HL-60 (cell line): ENCODE measurements around the gene CALN1.
"Not testable (repeated sequence)": the region's sequence is repeated elsewhere in the genome, so short reads cannot be mapped to it uniquely, and the experiment has no call there.

Experiments used
- DNase-seq, 2 experiments: peaks; one replicate each; pipeline ENCODE4 v3.0.0-alpha.2; 2010 to 2020; ENCODE audit warnings: low read depth in 1 of 2, low spot score in 1 of 2
- H3K27ac ChIP-seq: fragments of 250-450 bp; sonication (Bioruptor Pico); replicated peaks from 2 replicates; pipeline ENCODE4 v1.5.1; 2020; ENCODE audit warnings: mild to moderate bottlenecking, moderate library complexity
- H3K27me3 ChIP-seq: fragments of 250-450 bp; sonication (Bioruptor Pico); 2 replicates; pipeline ENCODE4 v1.5.1; 2021; ENCODE audit warnings: mild to moderate bottlenecking, moderate library complexity; ENCODE audit not compliant: insufficient read depth, poor library complexity, severe bottlenecking
- H3K4me3 ChIP-seq: replicated peaks from 2 replicates; pipeline ENCODE4 v1.5.1; 2011; ENCODE audit warnings: mild to moderate bottlenecking, control low read depth, low read length; ENCODE audit not compliant: insufficient read depth
- GABPA ChIP-seq: IDR thresholded peaks from 2 replicates; pipeline ENCODE4 v1.6.1; 2012; ENCODE audit warnings: low read depth
- POLR2AphosphoS5 ChIP-seq: IDR thresholded peaks from 2 replicates; pipeline ENCODE4 v1.6.1; 2012; ENCODE audit warnings: low read depth
- REST ChIP-seq: IDR thresholded peaks from 2 replicates; pipeline ENCODE4 v1.6.1; 2012; ENCODE audit warnings: low read depth; ENCODE audit not compliant: insufficient replicate concordance
- SPI1 ChIP-seq: IDR thresholded peaks from 2 replicates; pipeline ENCODE4 v1.6.1; 2012; ENCODE audit warnings: low read depth, mild to moderate bottlenecking, borderline replicate concordance
- TF ChIP-seq, protein P1 (sequence below): IDR thresholded peaks from one replicate; pipeline ENCODE4 v1.5.1; 2011; ENCODE audit warnings: low read length, control low read depth, inconsistent platforms; ENCODE audit not compliant: insufficient read depth

CALN1 gene

GRCh38 chr7:72213769-72214168 is 198.4 kb downstream of the CALN1 start:
- Histone ChIP-seq H3K27ac (no peak overlapping the region), H3K27me3 (no peaks in the 10 kb centered on the region), H3K4me3 (no peak overlapping the region)
- DNase-seq, result no peak
- no peak for TF ChIP-seq REST
- TF ChIP-seq GABPA, result no peak
- TF ChIP-seq POLR2AphosphoS5, result no peak
- TF ChIP-seq, protein P1, sequence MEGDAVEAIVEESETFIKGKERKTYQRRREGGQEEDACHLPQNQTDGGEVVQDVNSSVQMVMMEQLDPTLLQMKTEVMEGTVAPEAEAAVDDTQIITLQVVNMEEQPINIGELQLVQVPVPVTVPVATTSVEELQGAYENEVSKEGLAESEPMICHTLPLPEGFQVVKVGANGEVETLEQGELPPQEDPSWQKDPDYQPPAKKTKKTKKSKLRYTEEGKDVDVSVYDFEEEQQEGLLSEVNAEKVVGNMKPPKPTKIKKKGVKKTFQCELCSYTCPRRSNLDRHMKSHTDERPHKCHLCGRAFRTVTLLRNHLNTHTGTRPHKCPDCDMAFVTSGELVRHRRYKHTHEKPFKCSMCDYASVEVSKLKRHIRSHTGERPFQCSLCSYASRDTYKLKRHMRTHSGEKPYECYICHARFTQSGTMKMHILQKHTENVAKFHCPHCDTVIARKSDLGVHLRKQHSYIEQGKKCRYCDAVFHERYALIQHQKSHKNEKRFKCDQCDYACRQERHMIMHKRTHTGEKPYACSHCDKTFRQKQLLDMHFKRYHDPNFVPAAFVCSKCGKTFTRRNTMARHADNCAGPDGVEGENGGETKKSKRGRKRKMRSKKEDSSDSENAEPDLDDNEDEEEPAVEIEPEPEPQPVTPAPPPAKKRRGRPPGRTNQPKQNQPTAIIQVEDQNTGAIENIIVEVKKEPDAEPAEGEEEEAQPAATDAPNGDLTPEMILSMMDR, result no peak
- no peak for TF ChIP-seq SPI1

DNA sequence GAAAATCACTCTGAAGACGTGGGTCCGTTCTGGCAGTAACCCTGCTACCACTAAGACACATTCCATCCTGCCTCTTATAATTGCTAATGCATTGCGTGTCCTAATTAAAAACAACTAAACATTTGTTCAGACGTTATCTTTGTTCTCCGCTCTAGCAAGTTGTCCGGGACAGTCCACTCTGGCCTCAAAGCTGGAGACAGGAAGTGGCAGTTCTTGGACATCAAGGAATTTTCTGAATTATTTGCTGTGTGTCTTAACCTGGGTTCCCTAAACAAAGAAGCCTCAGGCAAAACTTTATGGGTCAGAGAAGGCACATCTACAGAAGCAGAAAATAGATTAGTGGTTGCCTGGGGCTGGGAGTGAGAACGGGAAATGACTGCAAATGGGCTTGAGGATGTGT is 199.1 kb downstream of the CALN1 start:
- DNase-seq, result no peak
- no peak for TF ChIP-seq POLR2AphosphoS5
- no peak for TF ChIP-seq SPI1
- TF ChIP-seq, protein P1, result no peak
- no peak for TF ChIP-seq REST
- no peak for TF ChIP-seq GABPA
- Histone ChIP-seq H3K4me3 (no peak overlapping the region), H3K27ac (no peak overlapping the region), H3K27me3 (no peaks in the 10 kb centered on the region)

DNA sequence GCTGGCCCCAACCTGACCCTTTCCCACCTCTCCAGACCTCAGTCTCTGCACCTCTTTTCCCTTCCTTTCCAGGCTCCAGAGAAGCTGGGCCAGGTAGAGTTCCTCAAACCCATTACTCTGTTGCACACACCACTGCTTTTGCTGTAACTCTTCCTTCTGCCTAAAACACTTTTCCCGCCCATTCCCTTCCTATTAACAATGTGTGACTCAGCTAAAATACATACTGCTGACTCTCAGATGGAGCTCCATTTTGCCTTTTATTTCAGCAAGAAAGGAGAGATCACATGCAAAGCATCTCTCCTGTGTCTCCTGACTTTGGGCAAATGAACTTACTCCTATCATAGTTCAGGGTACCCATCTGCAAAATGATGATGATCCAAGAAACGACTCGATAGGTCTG is 201.0 kb downstream of the CALN1 start:
- H3K27ac ChIP-seq, result no peak overlapping the region
- TF ChIP-seq REST (no peak), POLR2AphosphoS5 (no peak), GABPA (no peak), SPI1 (no peak)
- TF ChIP-seq, protein P1, result no peak
- no peak overlapping the region for H3K4me3 ChIP-seq
- DNase-seq, result no peak
- no peaks in the 10 kb centered on the region for H3K27me3 ChIP-seq

DNA sequence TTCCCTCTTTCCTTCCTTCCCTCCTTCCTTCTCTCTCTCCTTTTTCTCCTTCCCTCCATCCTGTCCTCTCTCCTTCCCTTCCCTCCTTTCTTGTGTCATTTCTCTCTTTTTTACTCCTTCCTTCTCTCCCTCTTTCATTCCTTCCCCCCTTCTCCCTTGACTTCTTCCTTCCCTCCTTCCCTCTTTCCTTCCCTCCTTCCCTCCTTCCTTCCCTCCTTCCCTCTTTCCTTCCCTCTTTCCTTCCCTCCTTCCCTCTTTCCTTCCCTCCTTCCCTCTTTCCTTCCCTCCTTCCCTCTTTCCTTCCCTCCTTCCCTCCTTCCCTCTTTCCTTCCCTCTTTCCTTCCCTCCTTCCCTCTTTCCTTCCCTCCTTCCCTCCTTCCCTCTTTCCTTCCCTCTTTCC is 203.1 kb downstream of the CALN1 start:
- not testable (repeated sequence) for DNase-seq, H3K27ac ChIP-seq, H3K27me3 ChIP-seq, H3K4me3 ChIP-seq
